ENCODE data around the gene TTC7B.

TTC7B gene

DNA sequence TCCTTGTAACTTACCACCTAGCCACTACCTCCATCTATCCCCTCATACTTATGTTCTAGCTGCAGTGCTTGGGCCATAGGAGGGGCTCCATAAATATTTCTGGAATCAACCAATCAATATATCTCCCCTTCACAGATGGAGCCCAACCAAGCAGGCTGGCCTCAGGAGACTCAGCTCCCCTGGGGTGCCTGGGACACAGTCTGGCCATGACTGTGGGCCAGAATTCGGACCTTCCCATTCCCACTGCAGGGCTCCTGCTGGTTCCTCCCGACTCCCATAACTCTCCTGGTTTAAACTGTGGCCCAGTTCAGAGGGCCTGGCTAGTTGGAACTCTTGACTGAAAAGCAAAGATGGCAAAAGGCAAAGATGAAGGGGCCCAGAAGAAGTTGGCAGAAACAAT, 13.0 kb downstream of the TTC7B start:
- no peak for DNase-seq

- DNase-seq, result no peak
These were observed 16.8 kb downstream of the TTC7B start for GRCh38 chr14:90799420-90799819.

GRCh38 chr14:90797919-90798318, 18.3 kb downstream of the TTC7B start:
- DNase-seq, result no peak

DNA sequence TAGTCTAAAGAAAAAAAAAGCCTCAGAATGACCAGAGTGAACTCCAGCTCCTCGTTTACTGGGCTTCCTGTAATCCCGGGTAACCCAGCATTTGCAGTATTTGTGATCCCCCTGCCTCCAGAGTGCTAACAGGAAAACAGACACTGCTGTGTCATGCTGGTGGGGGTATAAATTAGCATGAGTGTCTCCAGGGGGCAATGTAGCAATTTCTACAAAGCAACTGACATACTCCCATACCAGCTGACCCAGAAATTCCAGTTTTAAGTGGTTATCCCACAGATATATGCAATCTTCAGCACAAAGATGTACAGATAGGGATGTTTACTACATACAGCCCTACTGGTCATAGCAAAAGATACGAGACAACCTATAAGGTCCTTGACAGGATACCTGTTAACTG, 18.8 kb downstream of the TTC7B start:
- DNase-seq, result no peak

DNA sequence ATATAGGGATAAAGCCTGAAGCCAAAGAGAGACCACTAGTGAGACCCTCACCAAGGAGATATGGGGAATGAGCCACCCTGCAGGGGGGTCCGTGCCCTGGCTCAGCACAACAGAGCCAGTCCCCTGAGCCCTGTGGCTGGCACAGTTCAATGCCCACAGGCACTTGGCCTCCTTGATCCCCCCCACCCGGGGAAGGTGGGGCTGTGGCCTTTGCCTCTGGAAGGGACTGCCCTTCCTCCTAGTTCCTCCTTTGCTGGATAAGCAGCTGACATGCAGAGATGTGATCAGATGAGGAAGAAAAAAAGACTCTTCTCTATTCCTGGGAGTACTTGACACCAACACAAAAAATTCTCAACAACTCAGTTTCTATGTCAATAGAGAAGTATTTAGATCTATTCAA, 19.9 kb downstream of the TTC7B start:
- no peak for DNase-seq

DNA sequence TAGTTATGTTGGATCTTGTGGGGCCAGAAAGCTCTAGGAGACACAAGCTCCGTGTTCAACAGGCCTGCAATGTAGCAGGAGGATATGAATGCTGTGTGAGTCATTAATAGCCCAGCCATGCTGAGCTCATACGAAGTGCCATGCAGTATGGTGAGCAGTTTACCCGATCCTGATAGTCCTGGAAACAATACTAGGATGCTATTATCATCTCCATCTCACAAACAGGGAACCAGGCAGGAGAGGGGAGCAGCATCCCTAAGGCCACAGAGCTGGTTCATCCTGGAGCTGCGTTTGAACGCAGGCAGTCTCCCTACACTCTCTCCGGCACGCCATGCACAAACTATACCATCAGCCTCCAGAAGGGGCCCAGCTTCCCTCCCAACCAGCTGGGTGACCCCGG, 20.5 kb downstream of the TTC7B start:
- no peak for DNase-seq

- no peak for DNase-seq
These were observed 24.7 kb downstream of the TTC7B start for GRCh38 chr14:90791486-90791885.

DNA sequence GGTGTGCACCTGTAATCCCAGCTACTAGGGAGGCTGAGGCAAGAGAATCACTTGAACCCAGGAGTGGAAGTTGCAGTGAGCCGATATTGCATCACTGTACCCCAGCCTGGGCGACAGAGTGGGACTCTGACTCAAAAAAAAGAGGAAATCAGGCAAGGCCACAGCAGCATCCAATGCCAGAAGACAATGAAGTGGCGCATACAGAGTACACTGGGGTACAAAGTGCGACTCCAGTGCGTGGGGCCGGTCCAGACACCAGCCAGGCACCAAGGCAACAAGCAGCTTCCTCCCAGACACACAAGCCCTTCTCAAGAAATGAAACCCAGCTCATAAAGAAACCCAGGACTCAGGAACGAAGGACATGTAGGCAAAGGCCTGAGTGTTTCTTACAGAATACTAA, 28.2 kb downstream of the TTC7B start:
- no peak for DNase-seq

GRCh38 chr14:90785876-90786450, 30.3 kb downstream of the TTC7B start:
- DNase-seq, result no peak

GRCh38 chr14:90785471-90785870, 30.8 kb downstream of the TTC7B start:
- DNase-seq, result no peak

DNA sequence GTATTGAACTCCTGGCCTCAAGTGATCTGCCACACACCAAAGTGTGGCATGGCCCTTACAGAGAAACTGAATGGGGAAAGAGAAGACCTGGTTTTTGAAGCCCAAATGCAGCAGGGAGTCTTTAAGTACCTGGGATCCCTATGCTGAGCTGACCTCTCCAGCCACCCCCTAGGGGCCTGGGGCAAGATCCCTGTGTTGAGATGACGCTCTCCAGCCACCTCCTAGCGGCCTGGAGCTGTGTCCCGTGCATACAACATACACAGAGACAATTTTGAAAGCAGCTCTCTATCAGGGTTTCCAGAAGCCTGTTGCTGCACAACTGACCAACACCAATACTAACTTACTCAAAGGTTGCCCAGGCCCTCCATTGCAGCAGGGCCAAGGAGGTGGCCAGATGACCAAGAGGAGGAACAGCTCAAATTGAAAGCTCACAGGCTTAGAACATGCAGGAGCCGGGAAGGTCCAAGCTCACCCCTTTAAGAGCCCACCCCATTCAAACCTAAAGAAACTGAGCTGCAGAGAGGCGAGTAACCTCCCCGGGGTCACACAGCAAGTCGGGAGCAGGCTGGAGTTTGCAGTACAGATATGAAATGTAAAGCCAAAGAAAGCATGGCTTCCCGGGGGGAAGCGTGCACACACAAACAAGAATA, 31.5 kb downstream of the TTC7B start:
- DNase-seq, result no peak

- DNase-seq, result no peak
These were observed 32.9 kb downstream of the TTC7B start for GRCh38 chr14:90783344-90783743.

GRCh38 chr14:90782892-90783291, 33.3 kb downstream of the TTC7B start:
- no peak for DNase-seq

GRCh38 chr14:90781876-90782275, 34.4 kb downstream of the TTC7B start:
- DNase-seq, result no peak

GRCh38 chr14:90781344-90781761, 34.9 kb downstream of the TTC7B start:
- no peak for DNase-seq

DNA sequence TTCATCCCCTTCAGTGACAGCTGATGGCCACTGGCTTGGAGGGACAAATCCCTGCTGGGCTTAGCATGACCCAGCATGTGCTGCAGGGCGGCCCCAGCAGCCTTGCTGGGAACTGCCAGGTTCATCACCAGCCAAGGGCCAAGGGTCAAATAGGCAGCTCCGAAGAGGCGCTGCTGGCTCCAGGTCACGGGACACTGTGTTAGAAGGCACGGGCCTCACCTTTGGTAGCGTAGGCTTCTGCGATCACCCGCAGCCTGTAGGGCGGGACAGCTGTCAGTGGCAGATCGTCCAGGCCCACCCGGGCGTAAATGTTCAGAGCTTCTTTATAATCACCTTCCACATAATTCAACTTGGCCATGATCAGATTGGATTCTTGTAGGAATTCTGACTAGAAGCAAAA, 35.7 kb downstream of the TTC7B start:
- DNase-seq, result no peak

- DNase-seq, result no peak
These were observed 37.5 kb downstream of the TTC7B start for GRCh38 chr14:90778571-90779255.

GRCh38 chr14:90777830-90778485, 38.3 kb downstream of the TTC7B start:
- DNase-seq, result no peak

DNA sequence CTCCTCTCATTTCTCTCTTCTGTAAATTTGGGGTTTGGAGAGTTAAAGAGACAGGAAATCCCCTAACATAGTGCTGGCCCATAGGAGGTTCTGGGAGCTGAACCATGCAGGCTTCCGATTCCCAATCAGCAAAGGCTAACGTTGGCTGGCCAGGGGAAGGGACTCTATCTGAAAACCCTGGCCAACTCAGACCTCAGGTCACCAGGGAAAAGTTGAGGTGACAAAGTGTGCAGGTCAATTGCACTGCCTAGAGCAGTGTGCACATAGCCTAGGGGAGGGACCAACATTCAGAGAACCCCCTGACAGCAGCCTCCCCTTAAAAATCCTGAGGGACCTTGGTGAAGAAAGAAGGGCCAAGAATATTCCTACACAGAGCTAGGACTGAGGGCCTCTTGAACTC, 38.9 kb downstream of the TTC7B start:
- no peak for DNase-seq

GRCh38 chr14:90775441-90775840, 40.8 kb downstream of the TTC7B start:
- DNase-seq, result no peak

DNA sequence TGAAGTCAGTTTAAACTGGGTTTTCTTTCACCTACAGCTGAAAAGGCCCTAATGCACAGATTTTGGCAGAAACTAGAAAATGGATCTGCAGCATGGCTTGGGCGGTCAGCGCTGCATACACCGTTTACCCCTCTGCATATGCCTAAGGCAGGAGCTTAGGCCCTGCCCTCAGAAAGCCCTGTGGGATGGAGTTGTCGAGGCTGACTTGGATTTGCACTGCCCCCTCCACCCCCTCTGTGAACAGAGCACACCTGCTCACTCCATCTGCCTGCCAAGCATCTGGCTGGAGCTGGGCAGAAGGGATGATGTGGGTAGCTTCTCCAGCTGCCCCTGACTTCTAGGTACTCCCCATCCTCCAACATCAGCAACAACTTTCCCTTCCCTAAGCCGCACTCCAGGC, 41.9 kb downstream of the TTC7B start:
- no peak for DNase-seq

DNA sequence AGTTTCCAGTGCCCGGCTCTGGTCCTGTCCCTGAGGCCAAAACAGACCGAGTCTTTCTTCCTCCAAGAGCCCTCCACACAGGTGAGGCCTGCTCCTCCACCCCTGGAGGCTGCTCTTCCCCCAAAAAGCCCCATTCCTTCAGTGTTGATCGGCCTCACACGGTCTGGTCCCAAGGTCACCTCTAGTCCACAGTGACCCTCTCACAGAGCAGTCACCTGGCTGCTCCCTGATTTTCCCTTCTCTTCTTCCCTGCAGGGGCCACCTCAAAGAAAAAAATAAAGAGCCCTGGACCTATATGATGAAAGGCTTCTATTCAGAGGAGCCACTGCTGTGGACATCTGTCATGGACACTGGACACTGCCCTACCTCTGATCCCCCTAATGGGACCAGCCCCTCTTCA, 42.5 kb downstream of the TTC7B start:
- no peak for DNase-seq

- no peak for DNase-seq
These were observed 43.1 kb downstream of the TTC7B start for GRCh38 chr14:90773196-90773486.

GRCh38 chr14:90767899-90768298, 48.3 kb downstream of the TTC7B start:
- no peak for DNase-seq

All from NCI-H1417 treated with DMSO at 0.1 percent for 48 hours (cell line).